ENCODE measurements around the gene ASB18.

GRCh38 chr2:236210536-236210935 is 53.7 kb downstream of the ASB18 start:
- TF ChIP-seq CTCF (IDR thresholded peaks at IDR 0.05) (no peak), POLR2A (IDR thresholded peaks at IDR 0.05) (no peak)
